ENCODE data around the gene TAF8.

TAF8 gene

DNA sequence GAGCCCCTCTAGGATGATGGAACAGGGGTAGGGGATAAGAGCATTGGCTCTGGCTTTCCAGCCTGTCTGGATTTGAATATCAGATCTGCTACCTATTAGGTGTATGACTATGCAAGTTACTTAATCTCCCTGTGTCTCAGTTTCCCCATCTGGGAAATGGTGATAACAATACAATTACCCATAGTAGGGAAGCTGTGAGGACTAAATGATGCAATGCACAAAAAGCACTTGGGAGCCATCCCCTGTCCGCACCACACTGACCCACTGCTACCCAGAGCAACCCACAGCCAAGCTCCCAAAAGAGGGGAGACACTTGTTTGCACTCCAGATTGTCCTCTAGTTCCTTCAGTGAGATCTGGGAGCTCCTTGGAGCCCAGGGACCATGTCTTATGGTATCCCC lies 62.0 kb downstream of the TAF8 start:
- TF ChIP-seq CREB1 (IDR thresholded peaks at IDR 0.05; ENCODE audit: low read depth): no peak
- TF ChIP-seq EP300 (IDR thresholded peaks at IDR 0.05; ENCODE audit: borderline replicate concordance): no peak
- TF ChIP-seq RAD21 (IDR thresholded peaks at IDR 0.05; ENCODE audit: low read depth): no peak
- TF ChIP-seq FOXM1 (IDR thresholded peaks at IDR 0.05; ENCODE audit: borderline replicate concordance, low read depth): no peak
- TF ChIP-seq EGR1 (IDR thresholded peaks at IDR 0.05): no peak
- no peak for TF ChIP-seq TAF1 (IDR thresholded peaks at IDR 0.05; ENCODE audit: low read depth)
- TF ChIP-seq NFIC (IDR thresholded peaks at IDR 0.05): no peak
- TF ChIP-seq YY1 (IDR thresholded peaks at IDR 0.05; ENCODE audit: low read depth): no peak
- TF ChIP-seq, protein P1, sequence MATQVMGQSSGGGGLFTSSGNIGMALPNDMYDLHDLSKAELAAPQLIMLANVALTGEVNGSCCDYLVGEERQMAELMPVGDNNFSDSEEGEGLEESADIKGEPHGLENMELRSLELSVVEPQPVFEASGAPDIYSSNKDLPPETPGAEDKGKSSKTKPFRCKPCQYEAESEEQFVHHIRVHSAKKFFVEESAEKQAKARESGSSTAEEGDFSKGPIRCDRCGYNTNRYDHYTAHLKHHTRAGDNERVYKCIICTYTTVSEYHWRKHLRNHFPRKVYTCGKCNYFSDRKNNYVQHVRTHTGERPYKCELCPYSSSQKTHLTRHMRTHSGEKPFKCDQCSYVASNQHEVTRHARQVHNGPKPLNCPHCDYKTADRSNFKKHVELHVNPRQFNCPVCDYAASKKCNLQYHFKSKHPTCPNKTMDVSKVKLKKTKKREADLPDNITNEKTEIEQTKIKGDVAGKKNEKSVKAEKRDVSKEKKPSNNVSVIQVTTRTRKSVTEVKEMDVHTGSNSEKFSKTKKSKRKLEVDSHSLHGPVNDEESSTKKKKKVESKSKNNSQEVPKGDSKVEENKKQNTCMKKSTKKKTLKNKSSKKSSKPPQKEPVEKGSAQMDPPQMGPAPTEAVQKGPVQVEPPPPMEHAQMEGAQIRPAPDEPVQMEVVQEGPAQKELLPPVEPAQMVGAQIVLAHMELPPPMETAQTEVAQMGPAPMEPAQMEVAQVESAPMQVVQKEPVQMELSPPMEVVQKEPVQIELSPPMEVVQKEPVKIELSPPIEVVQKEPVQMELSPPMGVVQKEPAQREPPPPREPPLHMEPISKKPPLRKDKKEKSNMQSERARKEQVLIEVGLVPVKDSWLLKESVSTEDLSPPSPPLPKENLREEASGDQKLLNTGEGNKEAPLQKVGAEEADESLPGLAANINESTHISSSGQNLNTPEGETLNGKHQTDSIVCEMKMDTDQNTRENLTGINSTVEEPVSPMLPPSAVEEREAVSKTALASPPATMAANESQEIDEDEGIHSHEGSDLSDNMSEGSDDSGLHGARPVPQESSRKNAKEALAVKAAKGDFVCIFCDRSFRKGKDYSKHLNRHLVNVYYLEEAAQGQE (IDR thresholded peaks at IDR 0.05; ENCODE audit: low read depth): no peak
- TF ChIP-seq, protein P2, sequence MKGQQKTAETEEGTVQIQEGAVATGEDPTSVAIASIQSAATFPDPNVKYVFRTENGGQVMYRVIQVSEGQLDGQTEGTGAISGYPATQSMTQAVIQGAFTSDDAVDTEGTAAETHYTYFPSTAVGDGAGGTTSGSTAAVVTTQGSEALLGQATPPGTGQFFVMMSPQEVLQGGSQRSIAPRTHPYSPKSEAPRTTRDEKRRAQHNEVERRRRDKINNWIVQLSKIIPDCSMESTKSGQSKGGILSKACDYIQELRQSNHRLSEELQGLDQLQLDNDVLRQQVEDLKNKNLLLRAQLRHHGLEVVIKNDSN (IDR thresholded peaks at IDR 0.05): no peak
- TF ChIP-seq TCF12 (IDR thresholded peaks at IDR 0.05; ENCODE audit: low read depth): no peak
- TF ChIP-seq, protein P3, sequence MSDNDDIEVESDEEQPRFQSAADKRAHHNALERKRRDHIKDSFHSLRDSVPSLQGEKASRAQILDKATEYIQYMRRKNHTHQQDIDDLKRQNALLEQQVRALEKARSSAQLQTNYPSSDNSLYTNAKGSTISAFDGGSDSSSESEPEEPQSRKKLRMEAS (IDR thresholded peaks at IDR 0.05): no peak
- no peak for TF ChIP-seq ZBTB7A (IDR thresholded peaks at IDR 0.05; ENCODE audit: low read depth)
- no peak for TF ChIP-seq CEBPB (IDR thresholded peaks at IDR 0.05)
- no peak for TF ChIP-seq TEAD4 (IDR thresholded peaks at IDR 0.05)

DNA sequence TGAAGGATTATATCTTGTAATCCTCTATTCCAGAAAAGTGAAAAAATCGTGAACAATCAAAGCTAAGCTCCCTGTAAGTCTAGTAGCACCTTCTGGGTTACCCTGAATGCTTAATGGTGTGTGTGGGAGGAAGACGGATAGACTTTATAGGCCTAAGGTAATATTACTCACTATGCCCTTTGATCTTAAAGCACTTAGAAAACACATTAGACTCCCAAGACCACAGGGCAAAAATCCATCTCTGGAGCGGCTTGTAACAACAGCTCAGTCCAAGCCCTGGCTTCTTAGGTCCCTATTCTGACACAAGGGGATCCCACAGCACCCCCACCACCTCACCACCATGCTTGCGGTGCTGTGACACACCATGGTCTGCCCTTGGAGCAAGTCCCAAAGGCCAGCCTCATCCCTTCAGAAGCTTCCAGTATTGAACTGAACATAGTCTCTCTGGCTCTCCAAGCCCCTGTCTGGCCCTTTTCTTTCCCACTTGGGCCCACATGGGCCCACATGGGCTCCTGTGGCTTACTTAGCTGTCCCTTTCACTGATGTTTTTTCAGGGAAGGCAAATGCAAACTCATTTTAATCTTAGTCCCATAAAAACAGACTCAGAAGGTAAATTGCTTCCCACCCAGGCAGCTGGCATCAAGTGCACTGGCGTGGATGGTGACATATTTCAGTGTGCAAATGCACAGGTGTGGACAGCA lies 63.8 kb downstream of the TAF8 start:
- TF ChIP-seq CEBPB (IDR thresholded peaks at IDR 0.05): no peak
- TF ChIP-seq EP300 (IDR thresholded peaks at IDR 0.05; ENCODE audit: borderline replicate concordance): no peak
- TF ChIP-seq, protein P2 (IDR thresholded peaks at IDR 0.05): no peak
- no peak for TF ChIP-seq TAF1 (IDR thresholded peaks at IDR 0.05; ENCODE audit: low read depth)
- TF ChIP-seq EGR1 (IDR thresholded peaks at IDR 0.05): no peak
- TF ChIP-seq FOXM1 (IDR thresholded peaks at IDR 0.05; ENCODE audit: borderline replicate concordance, low read depth): no peak
- TF ChIP-seq YY1 (IDR thresholded peaks at IDR 0.05; ENCODE audit: low read depth): no peak
- no peak for TF ChIP-seq CREB1 (IDR thresholded peaks at IDR 0.05; ENCODE audit: low read depth)
- no peak for TF ChIP-seq RAD21 (IDR thresholded peaks at IDR 0.05; ENCODE audit: low read depth)
- TF ChIP-seq ZBTB7A (IDR thresholded peaks at IDR 0.05; ENCODE audit: low read depth): no peak
- TF ChIP-seq, protein P3 (IDR thresholded peaks at IDR 0.05): no peak
- TF ChIP-seq TEAD4 (IDR thresholded peaks at IDR 0.05): no peak
- TF ChIP-seq, protein P1 (IDR thresholded peaks at IDR 0.05; ENCODE audit: low read depth): no peak
- TF ChIP-seq TCF12 (IDR thresholded peaks at IDR 0.05; ENCODE audit: low read depth): no peak
- no peak for TF ChIP-seq NFIC (IDR thresholded peaks at IDR 0.05)

DNA sequence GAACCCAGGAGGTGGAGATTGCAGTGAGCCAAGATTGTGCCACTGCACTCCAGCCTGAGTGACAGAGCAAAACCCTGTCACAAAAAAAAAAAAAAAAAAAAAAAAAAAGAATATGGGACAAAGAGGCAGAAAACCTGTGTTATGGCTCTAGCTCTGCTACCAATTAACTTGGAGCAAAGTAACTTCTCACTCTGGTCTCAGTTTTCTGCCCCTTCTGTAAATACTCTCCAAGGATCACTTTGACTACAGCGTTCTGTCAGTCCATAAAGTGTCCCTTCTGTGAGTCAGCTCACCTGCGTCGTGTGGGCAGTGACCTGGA lies 67.5 kb downstream of the TAF8 start:
- no peak for TF ChIP-seq EGR1 (IDR thresholded peaks at IDR 0.05)
- TF ChIP-seq TCF12 (IDR thresholded peaks at IDR 0.05; ENCODE audit: low read depth): no peak
- TF ChIP-seq CEBPB (IDR thresholded peaks at IDR 0.05): no peak
- TF ChIP-seq TAF1 (IDR thresholded peaks at IDR 0.05; ENCODE audit: low read depth): no peak
- TF ChIP-seq YY1 (IDR thresholded peaks at IDR 0.05; ENCODE audit: low read depth): no peak
- TF ChIP-seq RAD21 (IDR thresholded peaks at IDR 0.05; ENCODE audit: low read depth): no peak
- TF ChIP-seq, protein P1 (IDR thresholded peaks at IDR 0.05; ENCODE audit: low read depth): no peak
- no peak for TF ChIP-seq CREB1 (IDR thresholded peaks at IDR 0.05; ENCODE audit: low read depth)
- TF ChIP-seq, protein P3 (IDR thresholded peaks at IDR 0.05): no peak
- no peak for TF ChIP-seq FOXM1 (IDR thresholded peaks at IDR 0.05; ENCODE audit: borderline replicate concordance, low read depth)
- TF ChIP-seq NFIC (IDR thresholded peaks at IDR 0.05): no peak
- no peak for TF ChIP-seq EP300 (IDR thresholded peaks at IDR 0.05; ENCODE audit: borderline replicate concordance)
- TF ChIP-seq TEAD4 (IDR thresholded peaks at IDR 0.05): no peak
- no peak for TF ChIP-seq ZBTB7A (IDR thresholded peaks at IDR 0.05; ENCODE audit: low read depth)
- TF ChIP-seq, protein P2 (IDR thresholded peaks at IDR 0.05): no peak
